ENCODE results near the gene GRK3.

- TF ChIP-seq, protein P1, sequence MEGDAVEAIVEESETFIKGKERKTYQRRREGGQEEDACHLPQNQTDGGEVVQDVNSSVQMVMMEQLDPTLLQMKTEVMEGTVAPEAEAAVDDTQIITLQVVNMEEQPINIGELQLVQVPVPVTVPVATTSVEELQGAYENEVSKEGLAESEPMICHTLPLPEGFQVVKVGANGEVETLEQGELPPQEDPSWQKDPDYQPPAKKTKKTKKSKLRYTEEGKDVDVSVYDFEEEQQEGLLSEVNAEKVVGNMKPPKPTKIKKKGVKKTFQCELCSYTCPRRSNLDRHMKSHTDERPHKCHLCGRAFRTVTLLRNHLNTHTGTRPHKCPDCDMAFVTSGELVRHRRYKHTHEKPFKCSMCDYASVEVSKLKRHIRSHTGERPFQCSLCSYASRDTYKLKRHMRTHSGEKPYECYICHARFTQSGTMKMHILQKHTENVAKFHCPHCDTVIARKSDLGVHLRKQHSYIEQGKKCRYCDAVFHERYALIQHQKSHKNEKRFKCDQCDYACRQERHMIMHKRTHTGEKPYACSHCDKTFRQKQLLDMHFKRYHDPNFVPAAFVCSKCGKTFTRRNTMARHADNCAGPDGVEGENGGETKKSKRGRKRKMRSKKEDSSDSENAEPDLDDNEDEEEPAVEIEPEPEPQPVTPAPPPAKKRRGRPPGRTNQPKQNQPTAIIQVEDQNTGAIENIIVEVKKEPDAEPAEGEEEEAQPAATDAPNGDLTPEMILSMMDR (conservative IDR thresholded peaks at IDR 0.05 in 1 of 2, IDR thresholded peaks at IDR 0.05 in 1 of 2; ENCODE audit: extremely low read depth in 1 of 2, insufficient read depth in 1 of 2, low read depth in 1 of 2, low read length in 2 of 2), result no peak
- no peak for TF ChIP-seq EZH2 (IDR thresholded peaks at IDR 0.05; ENCODE audit: borderline replicate concordance, low read length)
Measured at GRCh38 chr22:25670070-25670461, 105.6 kb downstream of the GRK3 start.

Measured in mammary epithelial cell (primary cell).